Retinal pigment epithelial cell (primary cell): ENCODE data around the gene SPON1.

ENCODE experiments used
- DNase-seq: peaks from one replicate; pipeline ENCODE4 v3.0.0-alpha.2; 2010; ENCODE audit warnings: low read depth
- H3K4me3 ChIP-seq: 2 replicates; pipeline ENCODE4 v1.5.1; 2011; ENCODE audit warnings: mild to moderate bottlenecking, low read length, control low read depth, moderate library complexity
- CTCF ChIP-seq: conservative IDR thresholded peaks from 2 replicates; pipeline ENCODE4 v1.5.1; 2011; ENCODE audit warnings: low read depth, low read length, control low read depth, inconsistent platforms

Gene SPON1

GRCh38 chr11:14036469-14036868, 73.9 kb downstream of the SPON1 start:
- no peak for TF ChIP-seq CTCF
- DNase-seq, result no peak
- H3K4me3 ChIP-seq, result no peak overlapping the region

GRCh38 chr11:14041040-14041439, 78.5 kb downstream of the SPON1 start:
- H3K4me3 ChIP-seq, result no peak overlapping the region
- DNase-seq, result no peak
- peak; percentile 29 for TF ChIP-seq CTCF

- TF ChIP-seq CTCF, result no peak
- DNase-seq, result no peak
- no peak overlapping the region for H3K4me3 ChIP-seq
Measured at GRCh38 chr11:14041565-14041964, 79.0 kb downstream of the SPON1 start.

- no peak for DNase-seq
- TF ChIP-seq CTCF, result no peak
- H3K4me3 ChIP-seq, result no peak overlapping the region
Measured at GRCh38 chr11:14042686-14043465, 80.4 kb downstream of the SPON1 start.

GRCh38 chr11:14044916-14045315, 82.4 kb downstream of the SPON1 start:
- TF ChIP-seq CTCF, result no peak
- H3K4me3 ChIP-seq, result no peak overlapping the region
- DNase-seq, result no peak

- no peak for TF ChIP-seq CTCF
- no peak for DNase-seq
- no peak overlapping the region for H3K4me3 ChIP-seq
Measured at GRCh38 chr11:14045417-14045816, 82.9 kb downstream of the SPON1 start.

GRCh38 chr11:14052198-14052597, 89.7 kb downstream of the SPON1 start:
- H3K4me3 ChIP-seq, result no peak overlapping the region
- TF ChIP-seq CTCF, result no peak
- no peak for DNase-seq
